Measurements from ENCODE around the gene FGG.

Gene FGG

DNA sequence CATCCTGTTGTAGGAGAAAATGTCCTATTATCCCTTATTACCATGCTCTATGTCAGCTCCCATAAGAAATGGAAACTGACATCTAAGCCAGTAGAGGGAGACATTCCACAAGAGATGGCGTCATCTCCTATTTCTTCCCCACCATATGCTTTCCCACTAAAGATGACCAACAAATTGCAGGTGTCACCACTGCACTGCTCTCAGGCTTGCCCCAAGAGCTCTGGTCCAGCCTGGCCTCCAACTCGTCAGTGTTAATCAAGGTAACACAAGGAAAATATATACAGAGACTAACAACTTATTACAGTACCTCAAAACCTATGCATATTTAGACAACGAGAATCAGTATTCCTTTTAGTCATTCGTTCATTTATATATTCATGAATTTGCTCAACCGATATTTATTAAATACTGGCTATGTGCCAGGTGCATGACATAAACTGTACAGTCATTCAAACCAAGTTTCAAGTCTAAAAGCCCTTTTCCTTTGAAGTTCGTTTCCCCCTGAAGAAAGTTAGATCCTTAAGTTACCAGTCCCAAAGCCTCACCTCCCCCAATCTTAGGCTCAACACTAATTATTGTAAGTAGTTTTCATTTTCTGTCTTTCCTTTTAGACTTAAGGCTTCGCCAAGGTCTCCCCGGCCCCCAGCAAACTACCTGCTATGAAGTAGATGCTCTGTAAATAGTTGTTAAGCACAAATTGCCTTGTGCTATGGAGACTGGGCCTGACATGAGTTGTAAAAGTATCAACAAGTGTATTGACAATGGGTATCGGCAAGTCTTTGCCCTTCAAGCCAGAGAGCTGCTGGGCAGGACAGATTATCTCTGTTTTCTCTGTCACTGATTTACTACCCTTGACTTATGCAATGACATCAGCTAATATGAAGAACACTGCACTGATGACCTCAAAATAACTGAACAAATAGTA, 52.7 kb downstream of the FGG start:
- in situ Hi-C loops (cut with HindIII; ENCODE audit: low sequenced_read_pairs), result no loop called here

- in situ Hi-C loops (cut with HindIII; ENCODE audit: low sequenced_read_pairs), result no loop called here
These were observed 53.3 kb downstream of the FGG start for GRCh38 chr4:154559141-154559493.
